Erythroblast (primary cell): ENCODE measurements around the gene INTS4.
"Not testable (repeated sequence)": the region's sequence is repeated elsewhere in the genome, so short reads cannot be mapped to it uniquely, and the experiment has no call there.

Experiments used
- DNase-seq, 2 experiments: peaks; one replicate each; lab custom pipeline; 2025; lab: John Stamatoyannopoulos, UW
- GATA1 ChIP-seq: IDR thresholded peaks from 2 replicates; pipeline ENCODE4 v1.6.1; 2011; ENCODE audit warnings: low read depth, mild to moderate bottlenecking, control low read depth, low read length, moderate library complexity
- POLR2A ChIP-seq: IDR thresholded peaks from 2 replicates; pipeline ENCODE4 v1.6.1; 2011; ENCODE audit warnings: mild to moderate bottlenecking, low read length

The INTS4 gene

DNA sequence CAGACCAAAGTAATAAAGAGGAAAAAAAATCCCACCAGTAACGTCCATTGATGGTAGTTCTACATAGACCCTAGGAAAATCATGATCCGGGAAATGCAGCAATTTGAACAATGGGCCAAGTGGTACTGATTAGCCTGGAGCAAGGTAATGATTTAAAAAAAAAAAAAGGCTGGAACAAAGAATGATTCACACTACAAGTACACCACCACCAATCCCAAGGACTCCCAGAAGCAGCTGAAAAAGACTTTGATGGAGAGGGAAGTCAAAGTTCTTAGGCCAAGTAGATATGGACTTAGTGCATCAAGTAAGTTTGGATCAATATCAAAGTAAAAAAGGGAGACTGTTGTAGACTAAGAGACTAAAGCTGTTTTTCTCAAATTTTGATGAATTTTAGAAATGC is 16.8 kb upstream of the INTS4 start:
- DNase-seq = no peak

GRCh38 chr11:78010755-78011154 is 16.3 kb upstream of the INTS4 start:
- no peak for DNase-seq
- TF ChIP-seq GATA1 (no peak), POLR2A (no peak)

More for the DNA sequence above, 16.8 kb upstream of the INTS4 start:
- TF ChIP-seq POLR2A (no peak), GATA1 (no peak)

GRCh38 chr11:78010304-78010703 is 15.8 kb upstream of the INTS4 start:
- TF ChIP-seq POLR2A (no peak), GATA1 (no peak)
- DNase-seq = no peak

DNA sequence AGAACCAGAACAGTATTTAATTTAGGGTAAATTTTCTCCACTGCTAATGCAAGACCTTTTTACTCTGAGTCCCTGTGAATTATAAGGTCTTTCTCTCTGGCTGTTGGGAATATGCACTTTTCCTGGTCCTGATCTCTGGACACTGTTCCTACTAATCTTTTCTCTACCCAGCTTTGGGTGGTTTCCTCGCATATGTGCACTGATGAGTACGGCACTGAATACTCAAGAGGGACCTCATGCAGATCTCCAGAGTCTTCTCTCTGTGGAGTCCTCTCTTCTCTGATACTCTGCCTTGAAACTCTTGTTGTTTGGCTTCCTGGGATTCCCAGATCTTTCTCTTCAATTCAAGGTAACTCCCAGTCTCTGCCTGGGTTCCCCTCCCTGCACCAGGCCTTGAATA is 14.6 kb upstream of the INTS4 start:
- no peak for DNase-seq
- no peak for TF ChIP-seq GATA1

DNA sequence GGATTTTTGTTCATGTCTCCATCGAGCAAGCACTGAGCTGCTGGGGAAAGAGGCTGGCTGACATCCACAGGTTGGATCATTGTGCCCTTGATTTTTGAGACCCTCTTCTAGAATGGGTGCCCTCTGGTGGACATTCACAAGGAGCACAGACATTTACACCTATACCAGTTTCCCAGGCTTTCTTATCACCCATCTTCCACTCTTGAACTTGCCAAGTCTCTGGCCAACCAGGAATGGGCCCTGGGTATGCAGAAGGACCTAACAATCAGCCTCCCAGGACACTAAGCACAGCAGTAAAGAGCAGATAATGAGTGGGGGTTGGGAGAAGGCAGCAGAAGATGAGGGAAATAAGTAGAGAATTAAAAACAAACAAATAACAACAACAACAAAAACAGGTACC is 5.7 kb upstream of the INTS4 start:
- peak; percentile 67 to 79 for DNase-seq
- TF ChIP-seq POLR2A = no peak

DNA sequence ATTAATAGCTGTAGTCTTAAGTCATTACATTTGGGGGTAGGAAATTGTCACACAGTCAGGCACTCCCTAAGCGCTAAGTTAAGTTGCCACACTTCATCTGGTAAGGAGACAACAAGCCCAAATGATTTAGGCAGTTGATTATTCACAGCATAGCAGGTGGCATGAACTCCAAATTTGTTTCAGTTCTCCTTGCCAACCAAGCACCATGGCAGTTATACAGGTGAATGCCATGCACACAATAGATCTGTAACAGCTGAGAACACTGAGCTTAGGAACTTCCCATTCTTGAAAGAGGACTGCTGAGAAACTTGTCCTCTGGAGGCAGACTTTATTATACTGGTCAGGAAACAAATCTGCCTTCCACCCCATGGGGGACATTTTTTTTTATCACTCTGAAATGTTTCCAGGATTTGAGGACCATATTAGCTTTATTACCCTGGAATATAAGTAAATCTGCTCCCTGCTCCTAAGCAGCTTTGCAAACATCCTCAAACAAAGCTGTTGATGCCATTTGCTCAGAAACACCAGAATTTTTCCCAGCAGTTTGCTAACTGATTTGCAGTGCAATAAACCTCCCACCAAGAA is 5.1 kb upstream of the INTS4 start:
- TF ChIP-seq POLR2A (no peak), GATA1 (no peak)
- DNase-seq = no peak

DNA sequence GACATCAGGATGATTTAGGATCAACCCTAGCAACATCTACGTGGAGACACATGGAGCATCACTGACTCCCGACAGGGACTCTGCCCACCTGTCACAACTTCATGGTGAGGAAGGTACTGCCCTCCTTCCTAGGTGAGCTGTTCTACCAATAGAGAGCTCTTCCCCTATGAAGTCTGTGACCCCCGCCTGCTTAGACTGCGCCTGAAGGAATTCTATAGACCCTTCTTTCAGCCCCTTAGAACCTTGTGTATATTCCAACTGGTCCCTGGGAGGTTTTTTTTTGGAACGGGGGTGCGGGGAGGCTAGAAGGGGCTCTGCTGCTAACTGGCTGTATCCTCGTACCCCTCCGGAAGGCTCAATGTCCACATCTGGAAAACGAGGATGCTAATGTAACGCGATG is 566 bp downstream of the INTS4 start:
- TF ChIP-seq GATA1 (no peak), POLR2A (no peak)
- DNase-seq = peak; percentile 27 to 42

- no peak for DNase-seq
- TF ChIP-seq GATA1 = no peak
- no peak for TF ChIP-seq POLR2A
Measured at GRCh38 chr11:77990981-77991380, 3.5 kb downstream of the INTS4 start.

DNA sequence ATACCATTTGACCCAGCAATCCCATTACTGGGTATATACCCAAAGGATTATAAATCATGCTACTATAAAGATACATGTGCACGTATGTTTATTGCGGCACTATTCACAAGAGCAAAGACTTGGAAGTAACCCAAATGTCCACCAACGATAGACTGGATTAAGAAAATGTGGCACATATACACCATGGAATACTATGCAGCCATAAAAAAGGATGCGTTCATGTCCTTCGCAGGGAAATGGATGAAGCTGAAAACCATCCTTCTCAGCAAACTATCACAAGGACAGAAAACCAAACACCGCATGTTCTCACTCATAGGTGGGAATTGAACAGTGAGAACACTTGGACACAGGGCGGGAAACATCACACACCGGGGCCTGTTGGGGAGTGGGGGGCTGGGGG is 8.0 kb downstream of the INTS4 start:
- DNase-seq = not testable (repeated sequence)

DNA sequence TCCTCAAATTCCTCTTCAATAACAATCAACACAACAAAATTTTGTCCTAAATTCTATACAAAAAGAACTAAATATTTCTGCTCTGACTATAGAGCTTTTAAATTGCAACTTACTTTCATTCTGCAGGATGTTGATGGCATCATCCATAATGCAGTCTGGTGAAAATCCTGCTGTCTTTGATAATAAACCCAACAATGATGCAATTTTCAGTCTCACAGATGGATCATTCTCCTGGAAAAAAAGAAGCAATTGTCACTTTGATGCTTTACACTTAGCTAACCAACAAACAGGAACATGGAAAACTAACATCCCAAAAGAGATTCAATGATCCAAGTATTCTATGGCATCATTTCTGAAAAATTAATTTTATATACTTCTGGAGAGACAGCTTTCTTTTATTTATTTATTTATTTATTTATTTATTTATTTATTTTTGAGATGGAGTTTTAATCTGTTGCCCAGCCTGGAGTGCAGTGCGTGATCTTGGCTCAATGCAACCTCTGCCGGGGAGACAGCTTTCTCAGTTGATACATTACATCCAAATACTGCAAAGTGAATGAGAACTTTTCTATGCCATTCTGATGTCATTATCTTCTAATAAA is 13.0 kb downstream of the INTS4 start:
- TF ChIP-seq GATA1 (no peak), POLR2A (no peak)
- no peak for DNase-seq

DNA sequence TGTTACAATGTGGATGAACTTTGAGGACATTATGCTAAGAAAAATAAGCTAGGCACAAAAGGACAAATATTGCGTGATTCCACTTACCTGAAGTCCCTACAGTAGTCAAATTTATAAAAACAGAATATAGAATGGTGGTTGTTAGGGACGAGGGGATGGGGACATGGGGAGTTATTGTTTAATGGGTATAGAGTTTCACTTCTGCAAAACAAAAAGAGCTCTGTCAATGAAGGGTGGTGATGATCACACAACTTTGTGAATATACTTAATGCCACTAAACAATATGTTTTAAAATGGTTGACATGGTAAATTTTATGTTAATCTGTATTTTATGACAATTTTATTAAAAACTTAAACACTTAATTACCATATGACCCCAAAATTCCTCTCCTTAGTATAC is 26.1 kb downstream of the INTS4 start:
- no peak for DNase-seq
- TF ChIP-seq GATA1 (no peak), POLR2A (no peak)

DNA sequence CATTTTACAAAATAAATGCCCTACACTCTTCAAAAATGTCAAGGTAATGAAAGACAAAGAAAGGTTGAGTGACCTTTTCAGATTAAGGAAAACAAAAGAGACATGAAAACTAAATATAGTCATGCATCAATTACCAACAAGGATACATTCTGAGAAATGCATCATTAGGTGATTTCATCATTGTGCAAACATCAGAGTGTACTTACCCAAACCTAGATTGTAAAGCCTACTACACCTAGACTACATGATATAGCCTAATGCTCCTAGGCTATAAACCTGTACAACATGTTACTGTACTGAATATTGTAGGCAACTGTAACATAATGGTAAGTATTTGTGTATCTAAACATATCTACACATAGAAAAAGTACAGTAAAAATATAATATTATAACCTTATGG is 26.7 kb downstream of the INTS4 start:
- TF ChIP-seq POLR2A (no peak), GATA1 (no peak)
- no peak for DNase-seq

GRCh38 chr11:77967121-77967520 is 27.3 kb downstream of the INTS4 start:
- no peak for TF ChIP-seq GATA1
- no peak for TF ChIP-seq POLR2A
- DNase-seq = no peak

DNA sequence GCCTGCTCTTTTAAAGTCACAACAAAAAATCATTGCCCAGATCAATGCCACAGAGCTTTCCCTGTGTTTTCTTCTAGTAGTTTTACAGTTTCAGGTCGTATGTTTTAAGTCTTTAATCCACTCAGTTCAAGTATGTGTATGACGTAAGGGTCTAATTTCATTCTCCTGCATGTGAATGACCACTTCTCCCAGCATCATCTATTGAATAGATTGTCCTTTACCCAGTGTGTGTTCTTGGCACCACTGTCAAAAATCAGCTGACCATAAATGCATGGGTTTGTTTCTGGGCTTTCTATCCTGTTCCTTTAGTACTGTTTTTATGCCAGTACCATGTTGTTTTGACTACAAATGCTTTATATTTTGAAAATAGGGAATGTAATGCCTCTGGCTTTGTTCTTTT is 28.1 kb downstream of the INTS4 start:
- no peak for DNase-seq
- TF ChIP-seq POLR2A (no peak), GATA1 (no peak)

GRCh38 chr11:77959434-77959833 is 35.0 kb downstream of the INTS4 start:
- DNase-seq = peak in 1 of 2 experiments; percentile 6
- no peak for TF ChIP-seq GATA1
- no peak for TF ChIP-seq POLR2A

DNA sequence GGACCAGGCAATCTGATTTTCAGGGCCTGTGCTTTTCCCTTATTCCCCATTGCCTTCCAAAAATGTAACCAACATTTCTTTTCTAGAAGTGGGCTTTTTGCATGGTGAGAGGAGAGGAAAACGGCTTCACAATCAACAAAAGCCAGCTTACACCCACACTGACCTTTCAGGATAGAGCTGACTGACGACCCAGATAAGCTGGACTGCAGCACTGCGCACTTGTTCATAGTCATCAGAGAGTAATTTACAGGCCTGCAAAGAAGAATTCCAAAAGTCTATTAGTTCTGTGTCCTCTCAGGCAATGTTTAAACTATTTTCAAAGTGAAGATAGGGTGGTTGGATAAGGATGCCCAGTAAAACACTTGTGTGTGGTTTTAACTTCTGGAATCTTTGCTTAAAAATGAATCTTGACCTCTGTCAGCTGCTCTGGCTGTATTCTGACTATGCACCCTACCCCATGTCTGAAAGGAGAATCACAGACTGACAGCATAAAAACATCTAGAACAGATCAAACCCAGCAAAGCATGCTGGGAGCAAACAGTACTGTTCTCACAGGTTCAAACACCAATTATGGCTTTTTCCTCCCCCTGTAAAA is 35.8 kb downstream of the INTS4 start:
- peak in 1 of 2 experiments; percentile 17 for DNase-seq

- not testable (repeated sequence) for DNase-seq
Measured at GRCh38 chr11:77943296-77943695, 51.2 kb downstream of the INTS4 start.

GRCh38 chr11:77942465-77942864 is 52.0 kb downstream of the INTS4 start:
- DNase-seq = not testable (repeated sequence)

DNA sequence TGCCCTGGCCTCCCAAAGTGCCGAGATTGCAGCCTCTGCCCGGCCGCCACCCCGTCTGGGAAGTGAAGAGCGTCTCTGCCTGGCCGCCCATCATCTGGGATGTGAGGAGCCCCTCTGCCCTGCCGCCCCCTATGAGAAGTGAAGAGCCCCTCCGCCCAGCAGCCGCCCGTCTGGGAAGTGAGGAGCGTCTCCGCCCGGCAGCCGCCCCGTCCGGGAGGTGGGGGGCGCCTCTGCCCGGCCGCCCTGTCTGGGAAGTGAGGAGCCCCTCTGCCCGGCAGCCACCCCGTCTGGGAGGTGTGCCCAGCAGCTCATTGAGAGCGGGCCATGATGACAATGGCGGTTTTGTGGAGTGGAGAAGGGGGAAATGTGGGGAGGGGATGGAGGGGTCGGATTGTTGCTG is 60.9 kb downstream of the INTS4 start:
- not testable (repeated sequence) for DNase-seq
